Left lung (tissue), 10 donors: ENCODE measurements around the gene MMP14. TPM values are rescaled to one million over a fixed set of nuclear protein-coding genes. Genes with fewer than 3 reads are reported as not detected.
A peak's percentile ranks its signal among the peaks of the same experiment; 100 is the strongest.

Experiments used
- ATAC-seq: fragments of 200-7000 bp; cut with Tn5 transposase; one replicate; pipeline ENCODE4 v1.9.1; 2020; ENCODE audit warnings: moderate library complexity
- DNase-seq, 4 donors: peaks; one replicate each; pipeline ENCODE4 v3.0.0-alpha.2; 2013 to 2020
- H3K27ac ChIP-seq, 2 donors: fragments of 200-600 bp; sonication (generic) in 1 of 2; one replicate each; pipeline versions ENCODE4 v1.5.0 to v1.8.0; 2020 to 2021
- H3K27me3 ChIP-seq, 2 donors: fragments of 200-600 bp; sonication (generic) in 1 of 2; one replicate each; pipeline versions ENCODE4 v1.5.0 to v1.8.0; 2020 to 2021
- H3K36me3 ChIP-seq, 2 donors: fragments of 200-600 bp; sonication (generic) in 1 of 2; one replicate each; pipeline versions ENCODE4 v1.5.0 to v1.8.0; 2020 to 2021
- H3K4me1 ChIP-seq, 2 donors: fragments of 200-600 bp; one replicate each; pipeline ENCODE4 v1.8.0; 2021
- H3K4me3 ChIP-seq, 2 donors: fragments of 200-600 bp; sonication (generic) in 1 of 2; one replicate each; pipeline versions ENCODE4 v1.5.0 to v1.8.0; 2020 to 2021; ENCODE audit warnings: mild to moderate bottlenecking in 1 of 2
- H3K9me3 ChIP-seq, 2 donors: fragments of 200-600 bp; sonication (generic) in 1 of 2; one replicate each; pipeline versions ENCODE4 v1.5.0 to v1.8.0; 2020 to 2021
- intact Hi-C, 2 donors: fragments of 100-400 bp; cut with DNase I; formaldehyde crosslinking; loops; one replicate each; pipeline versions ENCODE4 v1.11.2 to v1.14.2; 2022
- polyA plus RNA-seq, 6 donors: library from polyadenylated mRNA; unstranded; fragments of 120-200 nt; gene quantifications; one replicate each; pipeline ENCODE4 v1.2.1, GENCODE V29; 2013; ENCODE audit not compliant: insufficient read length in 6 of 6
- total RNA-seq, 2 donors: library from RNA; stranded (reverse); fragmentation: NEBNext Ultra II Directional; extraction: Animal tissue kit (Norgen Biotek cat#: 25700); gene quantifications; one replicate each; pipeline ENCODE4 v1.2.1, GENCODE V29; 2021
- TF ChIP-seq, protein P1 (sequence below), 2 donors: fragments of 200-600 bp; sonication (generic) in 1 of 2; IDR thresholded peaks; one replicate each; pipeline versions ENCODE4 v1.5.0 to v1.8.0; 2021; ENCODE audit warnings: antibody characterized with exemption in 2 of 2
- donor health status: DM: no; HTN: yes; CAD: no.
- donor health status: DM: no; HTN: no; CAD: no.

MMP14 gene
- total and polyA plus RNA-seq, 8 donors, result 169 to 225 (median 195) TPM

DNA sequence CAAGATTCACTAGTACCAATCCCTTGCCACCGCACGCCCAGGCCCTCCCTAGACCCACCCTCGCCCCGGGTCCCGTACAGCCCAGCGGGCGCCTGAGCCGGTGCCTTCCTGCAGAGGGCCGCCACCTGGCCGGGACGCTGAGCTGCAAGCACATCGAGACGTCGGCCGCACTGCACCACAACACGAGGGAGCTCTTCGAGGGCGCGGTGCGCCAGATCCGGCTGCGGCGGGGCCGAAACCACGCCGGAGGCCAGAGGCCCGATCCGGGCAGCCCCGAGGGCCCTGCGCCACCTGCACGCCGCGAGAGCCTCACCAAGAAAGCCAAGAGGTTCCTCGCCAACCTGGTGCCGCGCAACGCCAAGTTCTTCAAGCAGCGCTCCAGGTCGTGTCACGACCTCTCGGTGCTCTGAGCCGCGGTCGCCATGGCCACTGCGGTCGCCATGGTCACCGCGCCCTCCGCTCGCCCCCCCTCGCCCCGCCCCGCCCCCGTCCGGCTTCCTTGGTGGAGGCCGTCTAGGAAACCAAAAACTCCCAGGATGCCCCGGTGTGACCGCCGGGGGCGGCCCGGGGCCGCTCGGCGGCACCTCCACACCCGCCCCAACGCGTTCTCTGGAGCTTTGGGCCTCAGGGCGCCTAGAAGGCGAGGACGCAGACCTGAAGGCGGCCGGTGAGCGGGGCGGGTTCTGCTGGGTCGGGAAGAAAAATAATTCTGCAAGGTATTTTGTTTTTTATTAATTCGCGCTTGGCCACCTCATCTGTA is 50.3 kb downstream of the MMP14 start:
- ATAC-seq (peak; percentile 91), DNase-seq (peak; percentile 46 to 89 (median 78))
- H3K9me3 ChIP-seq, result no peaks in the 10 kb centered on the region
- peak overlapping the region; percentile 43 to 49 for H3K4me3 ChIP-seq
- TF ChIP-seq, protein P1, sequence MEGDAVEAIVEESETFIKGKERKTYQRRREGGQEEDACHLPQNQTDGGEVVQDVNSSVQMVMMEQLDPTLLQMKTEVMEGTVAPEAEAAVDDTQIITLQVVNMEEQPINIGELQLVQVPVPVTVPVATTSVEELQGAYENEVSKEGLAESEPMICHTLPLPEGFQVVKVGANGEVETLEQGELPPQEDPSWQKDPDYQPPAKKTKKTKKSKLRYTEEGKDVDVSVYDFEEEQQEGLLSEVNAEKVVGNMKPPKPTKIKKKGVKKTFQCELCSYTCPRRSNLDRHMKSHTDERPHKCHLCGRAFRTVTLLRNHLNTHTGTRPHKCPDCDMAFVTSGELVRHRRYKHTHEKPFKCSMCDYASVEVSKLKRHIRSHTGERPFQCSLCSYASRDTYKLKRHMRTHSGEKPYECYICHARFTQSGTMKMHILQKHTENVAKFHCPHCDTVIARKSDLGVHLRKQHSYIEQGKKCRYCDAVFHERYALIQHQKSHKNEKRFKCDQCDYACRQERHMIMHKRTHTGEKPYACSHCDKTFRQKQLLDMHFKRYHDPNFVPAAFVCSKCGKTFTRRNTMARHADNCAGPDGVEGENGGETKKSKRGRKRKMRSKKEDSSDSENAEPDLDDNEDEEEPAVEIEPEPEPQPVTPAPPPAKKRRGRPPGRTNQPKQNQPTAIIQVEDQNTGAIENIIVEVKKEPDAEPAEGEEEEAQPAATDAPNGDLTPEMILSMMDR (IDR thresholded peaks at IDR 0.05), result no peak
- peak overlapping the region; percentile 60 to 70 for H3K27ac ChIP-seq
- H3K4me1 ChIP-seq, result peaks cover 0 to 15% of the 10 kb centered on the region in 2 donors
- intact Hi-C loops, result no loop called here
- peaks cover 0 to 27% of the 10 kb centered on the region in 2 donors for H3K27me3 ChIP-seq
- no peaks in the 10 kb centered on the region for H3K36me3 ChIP-seq

DNA sequence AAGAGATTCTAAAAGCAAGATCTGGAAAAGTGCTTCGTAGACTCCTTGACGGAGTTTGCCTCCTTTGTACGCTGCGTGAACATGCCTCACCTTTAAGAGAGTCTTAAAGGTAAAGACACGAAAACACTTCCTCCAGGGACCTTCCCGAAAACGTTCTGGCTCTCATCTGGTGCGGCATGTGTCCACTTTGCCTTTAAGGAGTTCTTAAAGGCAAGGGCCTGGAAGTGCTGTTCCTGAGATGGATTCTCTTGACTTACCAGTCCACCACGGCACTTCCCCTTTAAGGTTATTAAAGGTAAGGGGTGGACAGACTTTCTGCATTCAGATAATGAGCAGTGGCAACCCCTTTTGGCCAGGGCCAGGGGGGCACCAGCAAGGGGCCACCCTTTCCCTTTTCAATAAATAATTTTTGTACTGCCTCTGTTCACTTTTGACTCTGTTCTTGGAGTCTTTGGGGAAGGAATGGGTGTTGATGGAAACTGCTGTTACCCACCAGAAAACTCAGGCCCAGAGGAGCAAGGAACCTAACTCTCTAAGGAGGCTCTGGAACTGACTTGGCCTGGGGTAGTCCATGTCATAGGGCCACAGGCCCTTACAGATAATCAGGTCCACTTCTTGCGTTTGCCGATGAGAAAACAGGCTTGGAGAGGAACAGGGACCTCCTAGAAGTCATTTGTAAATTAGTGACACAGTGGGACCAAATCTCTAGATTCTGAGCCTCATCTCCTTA is 51.0 kb downstream of the MMP14 start:
- peak overlapping the region; percentile 43 to 49 for H3K4me3 ChIP-seq
- peaks cover 0 to 15% of the 10 kb centered on the region in 2 donors for H3K4me1 ChIP-seq
- TF ChIP-seq, protein P1 (IDR thresholded peaks at IDR 0.05), result no peak
- intact Hi-C loops, result no loop called here
- DNase-seq, result peak in 3 of 4 donors; percentile 43 to 86 (median 50)
- ATAC-seq, result peak; percentile 83
- H3K27ac ChIP-seq, result peak overlapping the region; percentile 60 to 70
- H3K36me3 ChIP-seq, result no peaks in the 10 kb centered on the region
- no peaks in the 10 kb centered on the region for H3K9me3 ChIP-seq
- H3K27me3 ChIP-seq, result peaks cover 0 to 23% of the 10 kb centered on the region in 2 donors

DNA sequence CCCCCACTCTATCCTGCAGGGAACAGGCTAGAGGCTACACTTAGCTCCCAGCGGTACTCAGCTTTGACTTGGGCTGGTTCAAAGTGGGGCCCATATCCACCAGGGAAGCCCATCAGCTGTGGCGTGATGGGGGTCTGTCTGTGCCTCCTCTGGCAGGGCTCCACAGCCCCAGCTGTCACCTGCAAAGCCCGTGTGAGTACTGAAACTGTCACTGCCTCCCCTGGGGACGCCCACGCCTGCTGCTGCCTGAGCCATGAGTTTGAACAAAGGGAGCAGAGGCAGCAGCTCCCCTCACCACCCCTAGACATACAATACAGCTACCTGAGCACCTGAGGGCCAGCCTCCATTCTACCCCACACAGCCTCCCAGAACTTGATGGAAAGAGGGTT is 51.6 kb downstream of the MMP14 start:
- H3K4me3 ChIP-seq, result peak overlapping the region; percentile 2 to 49

DNA sequence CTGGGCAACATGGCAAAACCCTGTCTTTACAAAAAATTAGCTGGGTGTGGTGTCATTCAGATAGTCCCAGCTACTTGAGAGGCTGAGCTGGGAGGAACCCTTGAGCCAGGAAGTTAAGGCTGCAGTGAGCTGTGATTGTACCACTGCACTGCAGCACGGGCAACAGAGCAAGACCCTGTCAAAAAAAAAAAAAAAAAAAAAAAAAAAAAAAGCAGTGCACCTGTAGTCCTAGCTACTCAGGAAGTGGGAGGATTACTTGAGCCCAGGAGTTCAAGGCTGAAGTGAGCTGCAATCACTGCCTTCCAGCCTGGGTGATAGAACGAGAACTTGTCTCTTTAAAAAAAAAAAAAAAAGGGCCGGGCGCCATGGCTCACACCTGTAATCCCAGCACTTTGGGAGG is 52.3 kb downstream of the MMP14 start:
- TF ChIP-seq, protein P1 (IDR thresholded peaks at IDR 0.05), result no peak
- DNase-seq (no peak), ATAC-seq (no peak)
- Histone ChIP-seq H3K4me1 (peaks cover 0 to 15% of the 10 kb centered on the region in 2 donors), H3K9me3 (no peaks in the 10 kb centered on the region), H3K27ac (no peak overlapping the region), H3K27me3 (peaks cover 0 to 20% of the 10 kb centered on the region in 2 donors), H3K4me3 (no peak overlapping the region), H3K36me3 (peaks cover 0 to 1% of the 10 kb centered on the region in 2 donors)
- intact Hi-C loops, result no loop called here

More for the DNA sequence above, 51.6 kb downstream of the MMP14 start:
- DNase-seq, result no peak
- TF ChIP-seq, protein P1 (IDR thresholded peaks at IDR 0.05), result no peak
- intact Hi-C loops, result no loop called here
- no peak overlapping the region for H3K27ac ChIP-seq
- H3K36me3 ChIP-seq, result no peaks in the 10 kb centered on the region
- ATAC-seq, result no peak
- H3K4me1 ChIP-seq, result peaks cover 0 to 15% of the 10 kb centered on the region in 2 donors
- H3K9me3 ChIP-seq, result no peaks in the 10 kb centered on the region
- peaks cover 0 to 20% of the 10 kb centered on the region in 2 donors for H3K27me3 ChIP-seq

DNA sequence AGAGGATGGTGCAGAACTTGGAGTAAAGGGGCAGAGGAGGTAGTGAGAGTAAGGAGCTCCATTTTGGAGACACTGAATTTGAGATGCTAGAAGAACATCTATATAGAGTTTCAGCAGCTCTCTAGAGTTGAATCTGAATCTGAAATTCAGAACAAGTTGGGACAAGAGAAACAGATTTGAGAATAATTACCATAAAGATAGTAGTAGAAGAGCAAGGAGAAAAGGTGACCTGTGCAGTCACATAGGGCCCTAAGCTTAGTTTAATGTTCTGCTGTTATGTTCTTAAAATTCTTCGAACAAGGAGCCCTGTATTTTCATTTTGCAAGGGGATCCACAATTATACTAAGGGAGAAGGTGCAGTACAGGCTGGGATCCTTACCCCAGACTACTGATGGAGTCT is 54.0 kb downstream of the MMP14 start:
- no peak overlapping the region for H3K27ac ChIP-seq
- intact Hi-C loops, result no loop called here
- peaks cover 0 to 15% of the 10 kb centered on the region in 2 donors for H3K4me1 ChIP-seq
- TF ChIP-seq, protein P1 (IDR thresholded peaks at IDR 0.05), result no peak
- no peak overlapping the region for H3K4me3 ChIP-seq
- no peaks in the 10 kb centered on the region for H3K9me3 ChIP-seq
- no peak for DNase-seq
- ATAC-seq, result no peak
- H3K36me3 ChIP-seq, result peaks cover 0 to 10% of the 10 kb centered on the region in 2 donors
- peaks cover 0 to 20% of the 10 kb centered on the region in 2 donors for H3K27me3 ChIP-seq
